CD4-positive, CD25-positive, alpha-beta regulatory T cell (primary cell): ENCODE results near the gene CAMK2D. TPM values are rescaled to one million over a fixed set of nuclear protein-coding genes. Genes with fewer than 3 reads are reported as not detected.

Source experiments
- ATAC-seq, 2 donors: fragments of 150-1000 bp; cut with Tn5 transposase; one replicate each; pipeline ENCODE4 v1.10.0; 2021; ENCODE audit warnings: low read depth in 2 of 2, moderate number of reproducible peaks in 2 of 2, moderate library complexity in 1 of 2
- DNase-seq, 3 donors: peaks; one replicate each; pipeline versions ENCODE4 v3.0.0 to v3.0.0-alpha.2; 2012 to 2022; ENCODE audit warnings: mixed read lengths in 1 of 3
- H3K27ac ChIP-seq: one replicate; pipeline ENCODE4 v1.7.0; 2013; ENCODE audit warnings: mild to moderate bottlenecking, low read length; ENCODE audit not compliant: insufficient read depth, poor library complexity, severe bottlenecking
- H3K27me3 ChIP-seq: one replicate; pipeline ENCODE4 v1.7.0; 2013; ENCODE audit warnings: low read length; ENCODE audit not compliant: control insufficient read depth, insufficient read depth
- H3K36me3 ChIP-seq: one replicate; pipeline ENCODE4 v1.7.0; 2013; ENCODE audit warnings: mild to moderate bottlenecking, low read length, moderate library complexity; ENCODE audit not compliant: control insufficient read depth, insufficient read depth
- H3K4me1 ChIP-seq: 2 replicates; pipeline ENCODE4 v1.7.0; 2013; ENCODE audit warnings: mild to moderate bottlenecking, low read length; ENCODE audit not compliant: insufficient read depth, control insufficient read depth, poor library complexity, severe bottlenecking
- H3K4me3 ChIP-seq: one replicate; pipeline ENCODE4 v1.7.0; 2013; ENCODE audit warnings: low read depth, mild to moderate bottlenecking, low read length, moderate library complexity
- H3K9me3 ChIP-seq, 2 experiments: 1 replicate in 1 of 2; 2 replicates in 1 of 2; pipeline ENCODE4 v1.7.0; 2013; ENCODE audit warnings: low read length in 2 of 2, mild to moderate bottlenecking in 1 of 2, moderate library complexity in 1 of 2; ENCODE audit not compliant: control insufficient read depth in 2 of 2
- H3K27ac Mint-ChIP-seq, 3 donors: one replicate each; pipeline ENCODE4 v1.8.0; 2020 to 2022; ENCODE audit warnings: mild to moderate bottlenecking in 3 of 3, mixed read lengths in 3 of 3, moderate library complexity in 2 of 3
- H3K27me3 Mint-ChIP-seq: one replicate; pipeline ENCODE4 v1.8.0; 2022; ENCODE audit warnings: mild to moderate bottlenecking, mixed read lengths
- H3K36me3 Mint-ChIP-seq: one replicate; pipeline ENCODE4 v1.8.0; 2020; ENCODE audit warnings: mixed read lengths
- H3K4me1 Mint-ChIP-seq, 4 donors: one replicate each; pipeline ENCODE4 v1.8.0; 2020 to 2022; ENCODE audit warnings: mixed read lengths in 4 of 4, mild to moderate bottlenecking in 1 of 4
- H3K4me3 Mint-ChIP-seq, 4 donors: one replicate each; pipeline ENCODE4 v1.8.0; 2020 to 2022; ENCODE audit warnings: mild to moderate bottlenecking in 4 of 4, mixed read lengths in 4 of 4, moderate library complexity in 3 of 4
- H3K9me3 Mint-ChIP-seq, 7 donors: one replicate each; pipeline ENCODE4 v1.8.0; 2020 to 2022; ENCODE audit warnings: mixed read lengths in 7 of 7, mild to moderate bottlenecking in 3 of 7, moderate library complexity in 2 of 7
- polyA plus RNA-seq, 4 donors: library from polyadenylated mRNA; unstranded; fragments of 300-500 nt; fragmentation: Illumina TruSeq; gene quantifications; one replicate each; pipeline ENCODE4 v1.2.3, GENCODE V29; 2021
- total RNA-seq: library from RNA; stranded (reverse); gene quantifications from one replicate; pipeline ENCODE4 v1.2.3, GENCODE V29; 2022

The CAMK2D gene
- total and polyA plus RNA-seq, 5 donors from 2014 or later: 24.5 to 42.7 (median 26.2) TPM

DNA sequence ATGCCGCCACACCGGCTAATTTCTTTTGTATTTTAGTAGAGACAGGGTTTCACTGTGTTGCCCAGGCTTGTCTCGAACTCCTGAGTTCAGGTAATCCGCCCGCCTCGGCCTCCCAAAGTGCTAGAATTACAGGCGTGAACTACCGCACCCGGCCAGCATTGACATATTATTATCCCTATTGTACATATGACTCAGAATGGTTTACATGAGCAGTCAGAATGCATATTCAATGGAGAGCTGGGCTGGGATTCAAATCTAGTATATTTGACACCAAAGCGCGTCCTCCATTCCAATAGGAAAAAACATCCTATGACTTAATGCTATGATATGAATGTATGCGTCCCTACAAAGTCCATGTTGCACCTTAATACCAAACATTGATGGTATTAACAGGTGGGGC, 281.4 kb downstream of the CAMK2D start:
- ATAC-seq: no peak
- Histone ChIP-seq H3K9me3 (peaks cover 0 to 4% of the 10 kb centered on the region in 2 experiments), H3K27me3 (no peaks in the 10 kb centered on the region), H3K27ac (no peak overlapping the region), H3K36me3 (peaks cover 21% of the 10 kb centered on the region), H3K4me3 (no peak overlapping the region), H3K4me1 (no peaks in the 10 kb centered on the region)
- no peak for DNase-seq
- Mint-ChIP-seq H3K27me3 (no peaks in the 10 kb centered on the region), H3K36me3 (peaks cover 46% of the 10 kb centered on the region), H3K4me1 (peaks cover 0 to 6% (median 0%) of the 10 kb centered on the region in 4 donors), H3K27ac (no peak overlapping the region), H3K4me3 (no peak overlapping the region), H3K9me3 (peaks cover 0 to 17% (median 0%) of the 10 kb centered on the region in 7 donors)

DNA sequence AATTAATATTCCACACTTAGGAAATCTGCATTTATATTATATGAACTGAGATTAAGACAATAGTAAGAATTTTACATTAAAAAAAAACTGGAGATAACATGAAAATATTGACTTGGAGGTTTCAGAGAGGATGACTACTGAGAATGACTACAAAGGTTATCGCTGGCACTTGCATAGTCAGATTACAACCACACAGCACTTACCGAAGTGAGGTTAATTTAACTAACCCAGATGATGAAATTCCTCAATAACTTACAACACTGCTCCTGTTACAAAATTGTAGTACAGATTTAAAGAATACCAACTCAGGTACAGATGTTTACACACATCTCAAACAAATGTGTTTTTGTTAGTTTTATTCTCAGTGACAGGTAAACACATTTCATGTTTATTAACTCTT, 283.5 kb downstream of the CAMK2D start:
- Mint-ChIP-seq H3K36me3 (peaks cover 40% of the 10 kb centered on the region), H3K27me3 (no peaks in the 10 kb centered on the region)
- H3K27me3 ChIP-seq: no peaks in the 10 kb centered on the region

DNA sequence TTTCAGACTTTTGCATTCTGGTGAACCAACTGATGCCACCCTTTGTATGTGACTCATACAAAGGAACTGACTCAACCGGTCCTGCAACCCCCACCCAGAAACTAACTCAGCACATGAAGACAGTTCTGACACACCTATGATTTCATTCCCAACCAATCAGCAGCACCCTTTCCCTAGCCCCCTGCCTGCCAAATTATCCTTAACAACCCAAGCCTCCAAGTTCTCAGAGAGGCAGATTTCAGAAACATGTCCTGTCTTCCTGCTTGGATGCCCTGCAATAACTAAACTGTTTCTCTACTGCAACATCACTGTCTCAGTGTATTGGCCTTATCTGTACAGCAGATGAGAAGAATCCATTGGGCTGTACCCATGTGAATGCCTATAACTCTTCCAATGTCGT, 284.7 kb downstream of the CAMK2D start:
- no peak overlapping the region for H3K4me3 Mint-ChIP-seq

More for the DNA sequence above, 283.5 kb downstream of the CAMK2D start:
- H3K9me3 Mint-ChIP-seq: peaks cover 0 to 17% (median 0%) of the 10 kb centered on the region in 7 donors
- DNase-seq (no peak), ATAC-seq (no peak)
- no peak overlapping the region for H3K4me3 ChIP-seq
- H3K27ac ChIP-seq: no peak overlapping the region
- H3K27ac Mint-ChIP-seq: no peak overlapping the region
- peaks cover 0 to 4% of the 10 kb centered on the region in 2 experiments for H3K9me3 ChIP-seq
- peaks cover 21% of the 10 kb centered on the region for H3K36me3 ChIP-seq
- H3K4me1 Mint-ChIP-seq: peaks cover 0 to 6% (median 0%) of the 10 kb centered on the region in 4 donors
- no peak overlapping the region for H3K4me3 Mint-ChIP-seq
- no peaks in the 10 kb centered on the region for H3K4me1 ChIP-seq

DNA sequence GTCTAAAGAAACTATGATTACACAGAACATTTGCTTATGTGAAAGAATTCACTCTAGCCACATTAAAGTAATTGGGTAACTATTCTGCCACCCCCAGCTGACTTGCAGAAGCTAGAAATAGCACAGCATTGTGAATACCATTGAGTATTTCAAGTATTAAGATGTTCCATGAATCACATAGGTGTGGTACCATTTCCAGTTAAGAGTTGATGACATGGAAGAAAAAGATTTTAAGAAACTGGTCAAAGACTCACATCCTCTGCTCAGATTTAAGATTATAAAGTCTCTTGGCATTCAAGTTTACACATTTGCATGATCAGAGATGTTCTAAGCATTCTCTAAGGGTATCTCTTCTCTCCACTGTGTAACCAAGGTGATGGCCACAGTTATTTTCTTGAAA, 287.5 kb downstream of the CAMK2D start:
- Mint-ChIP-seq H3K27me3 (no peaks in the 10 kb centered on the region), H3K36me3 (peaks cover 38% of the 10 kb centered on the region), H3K4me3 (no peak overlapping the region), H3K9me3 (peaks cover 0 to 14% (median 5%) of the 10 kb centered on the region in 7 donors), H3K27ac (no peak overlapping the region), H3K4me1 (peaks cover 0 to 24% (median 14%) of the 10 kb centered on the region in 4 donors)
- no peaks in the 10 kb centered on the region for H3K4me1 ChIP-seq
- no peaks in the 10 kb centered on the region for H3K27me3 ChIP-seq
- DNase-seq (peak in 1 of 3 donors; percentile 11), ATAC-seq (no peak)
- no peak overlapping the region for H3K4me3 ChIP-seq
- H3K27ac ChIP-seq: no peak overlapping the region
- peaks cover 0 to 4% of the 10 kb centered on the region in 2 experiments for H3K9me3 ChIP-seq
- peaks cover 15% of the 10 kb centered on the region for H3K36me3 ChIP-seq

More for the DNA sequence above, 284.7 kb downstream of the CAMK2D start:
- Histone ChIP-seq H3K36me3 (peaks cover 19% of the 10 kb centered on the region), H3K9me3 (peaks cover 0 to 4% of the 10 kb centered on the region in 2 experiments), H3K4me3 (no peak overlapping the region), H3K27ac (no peak overlapping the region), H3K27me3 (no peaks in the 10 kb centered on the region), H3K4me1 (no peaks in the 10 kb centered on the region)
- ATAC-seq (no peak), DNase-seq (peak in 1 of 3 donors; percentile 11)
- Mint-ChIP-seq H3K4me1 (peaks cover 0 to 7% (median 2%) of the 10 kb centered on the region in 4 donors), H3K9me3 (peaks cover 0 to 17% (median 0%) of the 10 kb centered on the region in 7 donors), H3K27me3 (no peaks in the 10 kb centered on the region), H3K27ac (peak overlapping the region in 1 of 3 donors; percentile 88), H3K36me3 (peaks cover 36% of the 10 kb centered on the region)

DNA sequence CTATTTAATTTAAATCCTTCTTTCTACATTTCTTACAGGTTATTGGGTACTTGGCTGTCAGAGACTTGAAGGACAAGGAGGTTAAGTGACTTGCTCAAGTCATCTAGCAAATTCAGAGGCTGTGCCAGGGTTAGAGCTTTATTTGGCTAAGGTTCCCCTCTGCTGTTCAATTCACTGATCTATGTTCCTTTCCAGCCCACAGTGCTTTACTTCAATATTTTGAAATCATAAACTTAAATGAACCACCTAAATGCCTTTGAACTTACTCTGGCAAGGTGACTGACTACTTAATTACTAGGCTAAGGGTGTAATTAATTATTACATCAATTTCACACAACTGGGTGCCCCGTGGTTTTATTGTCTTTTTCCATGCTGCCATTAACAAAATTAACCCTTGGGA, 288.7 kb downstream of the CAMK2D start:
- DNase-seq: no peak
- Mint-ChIP-seq H3K27me3 (no peaks in the 10 kb centered on the region), H3K4me3 (no peak overlapping the region), H3K9me3 (peaks cover 0 to 8% (median 2%) of the 10 kb centered on the region in 7 donors), H3K4me1 (peaks cover 0 to 32% (median 17%) of the 10 kb centered on the region in 4 donors), H3K36me3 (peaks cover 27% of the 10 kb centered on the region), H3K27ac (no peak overlapping the region)
- Histone ChIP-seq H3K9me3 (peaks cover 0 to 4% of the 10 kb centered on the region in 2 experiments), H3K4me1 (no peaks in the 10 kb centered on the region), H3K4me3 (no peak overlapping the region), H3K27ac (no peak overlapping the region), H3K27me3 (no peaks in the 10 kb centered on the region), H3K36me3 (peaks cover 13% of the 10 kb centered on the region)
- no peak for ATAC-seq

DNA sequence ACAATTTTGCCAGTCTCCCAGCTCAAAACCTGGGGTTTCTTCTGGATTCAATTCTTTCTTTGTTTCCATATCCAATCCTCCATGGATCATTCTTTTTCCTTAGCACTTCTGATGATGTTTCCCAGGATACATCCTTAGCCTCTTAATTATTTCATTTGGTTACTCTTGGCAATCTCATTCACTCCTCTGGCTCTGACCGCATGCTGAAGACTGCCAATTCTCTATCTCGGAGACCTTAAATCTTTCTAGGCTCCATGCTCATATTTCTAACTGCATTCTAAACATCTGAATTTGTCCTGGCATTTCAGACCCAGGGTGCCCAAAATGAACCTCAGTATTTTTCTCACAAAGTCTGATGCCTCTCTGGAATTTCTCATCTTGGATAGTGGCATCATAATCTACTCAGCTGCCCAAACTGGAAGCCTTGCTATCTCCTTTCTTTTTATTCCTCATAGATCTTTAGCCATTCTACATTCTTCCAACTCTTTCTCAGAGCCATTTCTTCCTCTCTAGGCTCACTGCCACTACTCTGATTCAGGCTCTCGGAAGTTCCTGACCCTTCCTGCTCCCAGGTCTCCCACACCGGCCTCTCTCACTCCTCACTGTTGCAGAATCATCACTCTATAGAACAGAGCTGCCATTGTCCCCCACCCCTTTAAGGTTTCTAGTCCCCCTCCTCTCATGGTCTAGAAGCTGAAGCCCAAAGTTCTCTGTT, 290.2 kb downstream of the CAMK2D start:
- Mint-ChIP-seq H3K36me3 (peaks cover 20% of the 10 kb centered on the region), H3K9me3 (peaks cover 0 to 8% (median 0%) of the 10 kb centered on the region in 7 donors), H3K4me3 (no peak overlapping the region), H3K27me3 (no peaks in the 10 kb centered on the region), H3K4me1 (peaks cover 3 to 43% (median 18%) of the 10 kb centered on the region in 4 donors), H3K27ac (peak overlapping the region in 1 of 3 donors; percentile 7)
- no peaks in the 10 kb centered on the region for H3K9me3 ChIP-seq
- no peak overlapping the region for H3K27ac ChIP-seq
- no peak for DNase-seq
- peaks cover 4% of the 10 kb centered on the region for H3K36me3 ChIP-seq
- no peak overlapping the region for H3K4me3 ChIP-seq
- no peak for ATAC-seq
- H3K27me3 ChIP-seq: no peaks in the 10 kb centered on the region
- no peaks in the 10 kb centered on the region for H3K4me1 ChIP-seq

DNA sequence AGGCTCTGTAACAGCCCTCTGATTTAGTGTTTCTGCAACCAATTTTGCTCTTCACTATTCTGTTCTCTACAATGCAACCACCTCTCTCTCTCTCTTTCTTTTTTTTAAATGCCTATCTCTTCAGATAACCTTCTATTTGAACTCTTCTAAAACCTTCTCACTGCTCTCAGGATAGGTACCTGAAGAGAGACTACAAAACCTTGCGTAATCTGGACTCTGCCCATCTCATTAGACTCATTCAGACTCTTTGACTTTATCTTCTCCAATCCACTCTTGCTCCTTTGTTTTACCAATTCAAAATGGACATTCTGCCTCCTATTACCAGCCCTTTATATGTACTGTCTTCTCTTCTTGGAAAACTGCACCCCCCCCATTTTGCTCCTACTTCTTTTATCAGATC, 291.6 kb downstream of the CAMK2D start:
- Mint-ChIP-seq H3K9me3 (peaks cover 0 to 8% (median 0%) of the 10 kb centered on the region in 7 donors), H3K36me3 (peaks cover 19% of the 10 kb centered on the region), H3K4me1 (peaks cover 3 to 43% (median 18%) of the 10 kb centered on the region in 4 donors), H3K4me3 (no peak overlapping the region), H3K27me3 (no peaks in the 10 kb centered on the region), H3K27ac (peak overlapping the region; percentile 4 to 23 (median 19))
- H3K27me3 ChIP-seq: no peaks in the 10 kb centered on the region
- H3K27ac ChIP-seq: no peak overlapping the region
- H3K9me3 ChIP-seq: no peaks in the 10 kb centered on the region
- no peaks in the 10 kb centered on the region for H3K4me1 ChIP-seq
- no peak for DNase-seq
- H3K4me3 ChIP-seq: no peak overlapping the region
- no peak for ATAC-seq
- H3K36me3 ChIP-seq: peaks cover 9% of the 10 kb centered on the region

DNA sequence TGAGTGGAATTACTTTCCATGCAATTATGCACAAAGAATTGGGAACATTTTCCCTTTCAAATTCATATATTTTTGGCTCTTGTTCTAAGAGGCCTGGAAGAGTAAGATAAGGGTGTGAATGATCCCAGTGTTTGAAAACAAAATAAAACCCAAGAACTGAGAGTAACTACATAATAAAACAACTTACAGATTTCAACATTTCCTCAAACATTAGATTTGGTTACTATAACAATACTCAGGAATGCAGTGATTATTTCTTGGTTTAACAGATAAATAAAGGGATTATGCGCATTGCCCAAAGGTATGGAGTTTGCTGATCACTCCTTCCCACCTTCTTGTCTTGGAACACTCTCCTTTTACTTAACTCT, 292.5 kb downstream of the CAMK2D start:
- Histone ChIP-seq H3K27ac (no peak overlapping the region), H3K27me3 (no peaks in the 10 kb centered on the region), H3K9me3 (no peaks in the 10 kb centered on the region), H3K4me1 (no peaks in the 10 kb centered on the region), H3K36me3 (peaks cover 17% of the 10 kb centered on the region), H3K4me3 (no peak overlapping the region)
- Mint-ChIP-seq H3K4me1 (peaks cover 3 to 43% (median 18%) of the 10 kb centered on the region in 4 donors), H3K9me3 (peaks cover 0 to 8% (median 0%) of the 10 kb centered on the region in 7 donors), H3K4me3 (no peak overlapping the region), H3K27me3 (no peaks in the 10 kb centered on the region), H3K36me3 (peaks cover 28% of the 10 kb centered on the region), H3K27ac (peak overlapping the region in 2 of 3 donors; percentile 6 to 19)
- ATAC-seq (no peak), DNase-seq (no peak)
